Measurements from ENCODE around the gene LPIN2. TPM values are rescaled to one million over a fixed set of nuclear protein-coding genes. Genes with fewer than 3 reads are reported as not detected.

The LPIN2 gene
- polyA plus RNA-seq, 1 donor (not counting 4 experiments of a cell fraction or from before 2014, with no cell fraction given), result 3.9 TPM

DNA sequence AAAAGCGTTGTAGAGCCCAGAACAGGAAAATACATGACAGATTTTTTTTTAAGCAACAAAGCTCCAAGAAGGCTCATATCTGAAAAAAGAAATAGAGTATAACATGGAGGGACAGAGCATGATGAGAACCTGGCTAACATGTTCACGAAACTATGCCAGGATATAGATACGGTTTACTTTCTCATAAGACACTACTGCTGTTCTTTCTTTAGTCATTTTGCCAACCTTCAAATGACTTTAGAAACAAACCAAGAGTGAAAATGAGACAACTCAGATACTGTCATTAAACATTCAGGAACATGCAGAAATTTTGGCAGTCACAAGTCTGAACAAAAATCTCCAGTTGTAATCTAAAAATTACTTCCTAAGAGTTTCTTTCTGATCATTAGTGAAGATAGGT, 14.3 kb downstream of the LPIN2 start:
- H4K20me1 ChIP-seq (ENCODE audit: control insufficient read depth, extremely low read depth, insufficient read depth, low read length), result no peaks in the 10 kb centered on the region
- no peak for FAIRE-seq
- H3K9ac ChIP-seq (ENCODE audit: control insufficient read depth, extremely low read depth, insufficient read depth, low read length), result no peak overlapping the region
- DNase-seq (ENCODE audit: low read depth, low spot score), result no peak
- TF ChIP-seq EZH2 (IDR thresholded peaks at IDR 0.05; ENCODE audit: low read length) (no peak), CTCF (optimal IDR thresholded peaks at IDR 0.05 in 1 of 3, IDR thresholded peaks at IDR 0.05 in 1 of 3, conservative IDR thresholded peaks at IDR 0.05 in 1 of 3; ENCODE audit: extremely low read depth in 1 of 3, insufficient read depth in 2 of 3, low read length in 3 of 3) (no peak)
- no peak overlapping the region for H3K27ac ChIP-seq (ENCODE audit: control insufficient read depth, insufficient read depth, low read length)
- no peaks in the 10 kb centered on the region for H3K27me3 ChIP-seq (ENCODE audit: control insufficient read depth, extremely low read depth, insufficient read depth, low read length)
- H3K4me1 ChIP-seq (ENCODE audit: control insufficient read depth, extremely low read depth, insufficient read depth, low read length), result no peaks in the 10 kb centered on the region
- H2AFZ ChIP-seq (ENCODE audit: control insufficient read depth, low read length), result no peak overlapping the region
- H3K79me2 ChIP-seq (ENCODE audit: control insufficient read depth, insufficient read depth, low read length), result no peaks in the 10 kb centered on the region
- dilution Hi-C loops (cut with MboI; ENCODE audit: extremely low pct_ligation_motif_present, low sequenced_read_pairs), result no loop called here
- H3K9me3 ChIP-seq (ENCODE audit: control insufficient read depth, low read depth, low read length), result no peaks in the 10 kb centered on the region
- H3K4me3 ChIP-seq (ENCODE audit: control insufficient read depth in 2 of 3, extremely low read depth in 1 of 3, insufficient read depth in 2 of 3, low read depth in 1 of 3, low read length in 3 of 3), result no peak overlapping the region
- no peaks in the 10 kb centered on the region for H3K9me1 ChIP-seq (ENCODE audit: control insufficient read depth, extremely low read depth, insufficient read depth, low read length)
- no peaks in the 10 kb centered on the region for H3K36me3 ChIP-seq (ENCODE audit: control insufficient read depth in 2 of 2, extremely low read depth in 1 of 2, insufficient read depth in 2 of 2, low read length in 2 of 2)
- H3K4me2 ChIP-seq (ENCODE audit: control insufficient read depth, extremely low read depth, insufficient read depth, low read depth, low read length), result no peak overlapping the region

GRCh38 chr18:2997846-2998564, 14.9 kb downstream of the LPIN2 start:
- H3K36me3 ChIP-seq (ENCODE audit: control insufficient read depth in 2 of 2, extremely low read depth in 1 of 2, insufficient read depth in 2 of 2, low read length in 2 of 2), result no peaks in the 10 kb centered on the region
- no peaks in the 10 kb centered on the region for H3K27me3 ChIP-seq (ENCODE audit: control insufficient read depth, extremely low read depth, insufficient read depth, low read length)
- H3K9me1 ChIP-seq (ENCODE audit: control insufficient read depth, extremely low read depth, insufficient read depth, low read length), result no peaks in the 10 kb centered on the region
- no peak for FAIRE-seq
- no peak overlapping the region for H3K9ac ChIP-seq (ENCODE audit: control insufficient read depth, extremely low read depth, insufficient read depth, low read length)
- no peak overlapping the region for H3K27ac ChIP-seq (ENCODE audit: control insufficient read depth, insufficient read depth, low read length)
- H3K4me3 ChIP-seq (ENCODE audit: control insufficient read depth in 2 of 3, extremely low read depth in 1 of 3, insufficient read depth in 2 of 3, low read depth in 1 of 3, low read length in 3 of 3), result no peak overlapping the region
- H3K4me2 ChIP-seq (ENCODE audit: control insufficient read depth, extremely low read depth, insufficient read depth, low read depth, low read length), result no peak overlapping the region
- no peaks in the 10 kb centered on the region for H3K4me1 ChIP-seq (ENCODE audit: control insufficient read depth, extremely low read depth, insufficient read depth, low read length)
- no peak for DNase-seq (ENCODE audit: low read depth, low spot score)
- no peaks in the 10 kb centered on the region for H3K79me2 ChIP-seq (ENCODE audit: control insufficient read depth, insufficient read depth, low read length)
- dilution Hi-C loops (cut with MboI; ENCODE audit: extremely low pct_ligation_motif_present, low sequenced_read_pairs), result no loop called here
- H3K9me3 ChIP-seq (ENCODE audit: control insufficient read depth, low read depth, low read length), result no peaks in the 10 kb centered on the region
- H2AFZ ChIP-seq (ENCODE audit: control insufficient read depth, low read length), result no peak overlapping the region
- TF ChIP-seq EZH2 (IDR thresholded peaks at IDR 0.05; ENCODE audit: low read length) (no peak), CTCF (optimal IDR thresholded peaks at IDR 0.05 in 1 of 3, IDR thresholded peaks at IDR 0.05 in 1 of 3, conservative IDR thresholded peaks at IDR 0.05 in 1 of 3; ENCODE audit: extremely low read depth in 1 of 3, insufficient read depth in 2 of 3, low read length in 3 of 3) (no peak)
- no peaks in the 10 kb centered on the region for H4K20me1 ChIP-seq (ENCODE audit: control insufficient read depth, extremely low read depth, insufficient read depth, low read length)

Measured in keratinocyte (primary cell).